Suppressor macrophage treated with lipopolysaccharide for 4 hours (primary cell): ENCODE results near the gene CT47C1.
"Not testable (repeated sequence)": the region's sequence is repeated elsewhere in the genome, so short reads cannot be mapped to it uniquely, and the experiment has no call there.

Experiments used
- DNase-seq: peaks from one replicate; pipeline ENCODE4 v3.0.0-alpha.2; 2020

Gene CT47C1

GRCh38 chrX:119072744-119073143 lies at the start of gene CT47C1:
Gene CT47C1, plus strand, starts transcription at chrX:119072993. Its CDS starts 233 bp downstream, at chrX:119073226.
- DNase-seq: no peak

- no peak for DNase-seq
Observed at GRCh38 chrX:119025900-119026299, 46.9 kb upstream of the CT47C1 start.

GRCh38 chrX:119026344-119026743 lies 46.4 kb upstream of the CT47C1 start:
- not testable (repeated sequence) for DNase-seq

- DNase-seq: not testable (repeated sequence)
Observed at GRCh38 chrX:119027960-119028732, 44.6 kb upstream of the CT47C1 start.

- peak; percentile 35 for DNase-seq
Observed at GRCh38 chrX:119028733-119029330, 44.0 kb upstream of the CT47C1 start.

- not testable (repeated sequence) for DNase-seq
Observed at GRCh38 chrX:119029656-119030055, 43.1 kb upstream of the CT47C1 start.

GRCh38 chrX:119030990-119031389 lies 41.8 kb upstream of the CT47C1 start:
- no peak for DNase-seq

- no peak for DNase-seq
Observed at GRCh38 chrX:119036107-119037029, 36.4 kb upstream of the CT47C1 start.

- DNase-seq: no peak
Observed at GRCh38 chrX:119040432-119040831, 32.4 kb upstream of the CT47C1 start.

GRCh38 chrX:119041175-119041574 lies 31.6 kb upstream of the CT47C1 start:
- peak; percentile 88 for DNase-seq

GRCh38 chrX:119042040-119042439 lies 30.8 kb upstream of the CT47C1 start:
- peak; percentile 19 for DNase-seq

- no peak for DNase-seq
Observed at GRCh38 chrX:119042996-119043395, 29.8 kb upstream of the CT47C1 start.

- no peak for DNase-seq
Observed at GRCh38 chrX:119045884-119046283, 26.9 kb upstream of the CT47C1 start.

- no peak for DNase-seq
Observed at GRCh38 chrX:119055687-119056086, 17.1 kb upstream of the CT47C1 start.

GRCh38 chrX:119062750-119063374 lies 9.9 kb upstream of the CT47C1 start:
- no peak for DNase-seq

- no peak for DNase-seq
Observed at GRCh38 chrX:119063428-119063827, 9.4 kb upstream of the CT47C1 start.

- peak; percentile 67 for DNase-seq
Observed at GRCh38 chrX:119067023-119067739, 5.6 kb upstream of the CT47C1 start.

- DNase-seq: no peak
Observed at GRCh38 chrX:119069128-119069527, 3.7 kb upstream of the CT47C1 start.

GRCh38 chrX:119069762-119070161 lies 3.0 kb upstream of the CT47C1 start:
- no peak for DNase-seq

GRCh38 chrX:119071381-119071780 lies 1.4 kb upstream of the CT47C1 start:
- peak; percentile 26 for DNase-seq

GRCh38 chrX:119073200-119073905 lies 560 bp downstream of the CT47C1 start:
- DNase-seq: no peak

GRCh38 chrX:119073911-119074310 lies 1.1 kb downstream of the CT47C1 start:
- DNase-seq: no peak
